IgD-negative memory B cell (primary cell): ENCODE data around the gene FHL1. TPM values are rescaled to one million over a fixed set of nuclear protein-coding genes. Genes with fewer than 3 reads are reported as not detected.

Source experiments
- H3K27ac Mint-ChIP-seq, 3 donors: one replicate each; pipeline ENCODE4 v1.8.0; 2020 to 2022; ENCODE audit warnings: mild to moderate bottlenecking in 3 of 3, mixed read lengths in 3 of 3, moderate library complexity in 1 of 3
- H3K27me3 Mint-ChIP-seq: one replicate; pipeline ENCODE4 v1.8.0; 2021; ENCODE audit warnings: mixed read lengths
- H3K36me3 Mint-ChIP-seq: one replicate; pipeline ENCODE4 v1.8.0; 2020; ENCODE audit warnings: mild to moderate bottlenecking, mixed read lengths
- H3K4me1 Mint-ChIP-seq, 3 donors: one replicate each; pipeline ENCODE4 v1.8.0; 2020 to 2022; ENCODE audit warnings: mixed read lengths in 3 of 3, mild to moderate bottlenecking in 1 of 3
- H3K4me3 Mint-ChIP-seq, 4 donors: one replicate each; pipeline ENCODE4 v1.8.0; 2020 to 2022; ENCODE audit warnings: mild to moderate bottlenecking in 4 of 4, mixed read lengths in 4 of 4, moderate library complexity in 3 of 4
- H3K9me3 Mint-ChIP-seq, 3 donors: one replicate each; pipeline ENCODE4 v1.8.0; 2020 to 2021; ENCODE audit warnings: mixed read lengths in 3 of 3, mild to moderate bottlenecking in 1 of 3
- polyA plus RNA-seq: library from polyadenylated mRNA; unstranded; fragments of 300-500 nt; fragmentation: Illumina TruSeq; gene quantifications from one replicate; pipeline ENCODE4 v1.2.3, GENCODE V29; 2021

FHL1 gene
- polyA plus RNA-seq, 1 donor from 2014 or later = 10.7 TPM

GRCh38 chrX:136202889-136203288 lies 55.6 kb downstream of the FHL1 start:
- Mint-ChIP-seq H3K4me3 (no peak overlapping the region), H3K4me1 (peaks cover 8 to 13% (median 11%) of the 10 kb centered on the region in 3 donors), H3K27me3 (peaks cover 14% of the 10 kb centered on the region), H3K36me3 (peaks cover 3% of the 10 kb centered on the region), H3K9me3 (no peaks in the 10 kb centered on the region), H3K27ac (peak overlapping the region in 1 of 3 donors; percentile 21)

- H3K4me3 Mint-ChIP-seq = no peak overlapping the region
- H3K27me3 Mint-ChIP-seq = peaks cover 14% of the 10 kb centered on the region
Observed at GRCh38 chrX:136203438-136203837, 56.1 kb downstream of the FHL1 start.

GRCh38 chrX:136203951-136204350 lies 56.6 kb downstream of the FHL1 start:
- no peaks in the 10 kb centered on the region for H3K9me3 Mint-ChIP-seq
- H3K27me3 Mint-ChIP-seq = peaks cover 14% of the 10 kb centered on the region
- peaks cover 8 to 14% (median 14%) of the 10 kb centered on the region in 3 donors for H3K4me1 Mint-ChIP-seq
- peaks cover 3% of the 10 kb centered on the region for H3K36me3 Mint-ChIP-seq
- peak overlapping the region in 1 of 4 donors; percentile 5 for H3K4me3 Mint-ChIP-seq
- no peak overlapping the region for H3K27ac Mint-ChIP-seq

More at GRCh38 chrX:136203438-136203837, 56.1 kb downstream of the FHL1 start:
- H3K27ac Mint-ChIP-seq = peak overlapping the region in 1 of 3 donors; percentile 21
- peaks cover 8 to 13% (median 12%) of the 10 kb centered on the region in 3 donors for H3K4me1 Mint-ChIP-seq
- H3K9me3 Mint-ChIP-seq = no peaks in the 10 kb centered on the region
- H3K36me3 Mint-ChIP-seq = peaks cover 3% of the 10 kb centered on the region

GRCh38 chrX:136204571-136204970 lies 57.2 kb downstream of the FHL1 start:
- H3K4me3 Mint-ChIP-seq = peak overlapping the region in 2 of 4 donors; percentile 75 to 81
- peaks cover 14 to 19% (median 18%) of the 10 kb centered on the region in 3 donors for H3K4me1 Mint-ChIP-seq
- H3K27me3 Mint-ChIP-seq = peaks cover 14% of the 10 kb centered on the region
- peaks cover 3% of the 10 kb centered on the region for H3K36me3 Mint-ChIP-seq
- no peaks in the 10 kb centered on the region for H3K9me3 Mint-ChIP-seq
- H3K27ac Mint-ChIP-seq = peak overlapping the region in 1 of 3 donors; percentile 4

GRCh38 chrX:136205882-136206380 lies 58.6 kb downstream of the FHL1 start:
- no peaks in the 10 kb centered on the region for H3K9me3 Mint-ChIP-seq
- peak overlapping the region in 1 of 4 donors; percentile 37 for H3K4me3 Mint-ChIP-seq
- peaks cover 10% of the 10 kb centered on the region for H3K27me3 Mint-ChIP-seq
- peaks cover 23 to 28% (median 27%) of the 10 kb centered on the region in 3 donors for H3K4me1 Mint-ChIP-seq
- peaks cover 3% of the 10 kb centered on the region for H3K36me3 Mint-ChIP-seq
- H3K27ac Mint-ChIP-seq = peak overlapping the region in 1 of 3 donors; percentile 33

- no peak overlapping the region for H3K27ac Mint-ChIP-seq
- peaks cover 6% of the 10 kb centered on the region for H3K27me3 Mint-ChIP-seq
- H3K4me3 Mint-ChIP-seq = no peak overlapping the region
- no peaks in the 10 kb centered on the region for H3K9me3 Mint-ChIP-seq
- H3K4me1 Mint-ChIP-seq = peaks cover 26 to 32% (median 29%) of the 10 kb centered on the region in 3 donors
- no peaks in the 10 kb centered on the region for H3K36me3 Mint-ChIP-seq
Observed at GRCh38 chrX:136206916-136207315, 59.6 kb downstream of the FHL1 start.

- Mint-ChIP-seq H3K9me3 (no peaks in the 10 kb centered on the region), H3K27me3 (peaks cover 6% of the 10 kb centered on the region)
Observed at GRCh38 chrX:136207546-136207945, 60.2 kb downstream of the FHL1 start.

GRCh38 chrX:136209016-136209738 lies 61.8 kb downstream of the FHL1 start:
- peaks cover 26 to 38% (median 38%) of the 10 kb centered on the region in 3 donors for H3K4me1 Mint-ChIP-seq
- no peaks in the 10 kb centered on the region for H3K9me3 Mint-ChIP-seq
- peak overlapping the region in 1 of 4 donors; percentile 37 for H3K4me3 Mint-ChIP-seq
- H3K27ac Mint-ChIP-seq = no peak overlapping the region
- no peaks in the 10 kb centered on the region for H3K36me3 Mint-ChIP-seq
- peaks cover 4% of the 10 kb centered on the region for H3K27me3 Mint-ChIP-seq

More at GRCh38 chrX:136207546-136207945, 60.2 kb downstream of the FHL1 start:
- no peak overlapping the region for H3K27ac Mint-ChIP-seq
- peaks cover 26 to 38% (median 33%) of the 10 kb centered on the region in 3 donors for H3K4me1 Mint-ChIP-seq
- H3K4me3 Mint-ChIP-seq = no peak overlapping the region
- no peaks in the 10 kb centered on the region for H3K36me3 Mint-ChIP-seq

- peak overlapping the region in 2 of 3 donors; percentile 17 to 83 for H3K27ac Mint-ChIP-seq
- no peaks in the 10 kb centered on the region for H3K36me3 Mint-ChIP-seq
- peak overlapping the region in 2 of 4 donors; percentile 66 to 82 for H3K4me3 Mint-ChIP-seq
- H3K9me3 Mint-ChIP-seq = no peaks in the 10 kb centered on the region
- H3K4me1 Mint-ChIP-seq = peaks cover 23 to 34% (median 33%) of the 10 kb centered on the region in 3 donors
- H3K27me3 Mint-ChIP-seq = peaks cover 4% of the 10 kb centered on the region
Observed at GRCh38 chrX:136209751-136210150, 62.4 kb downstream of the FHL1 start.

GRCh38 chrX:136210243-136210642 lies 62.9 kb downstream of the FHL1 start:
- no peaks in the 10 kb centered on the region for H3K9me3 Mint-ChIP-seq
- no peaks in the 10 kb centered on the region for H3K36me3 Mint-ChIP-seq
- H3K4me3 Mint-ChIP-seq = peak overlapping the region; percentile 5 to 87 (median 74)
- peaks cover 4% of the 10 kb centered on the region for H3K27me3 Mint-ChIP-seq
- H3K4me1 Mint-ChIP-seq = peaks cover 18 to 30% (median 29%) of the 10 kb centered on the region in 3 donors
- peak overlapping the region; percentile 5 to 83 (median 5) for H3K27ac Mint-ChIP-seq

- H3K4me1 Mint-ChIP-seq = peaks cover 18 to 30% (median 29%) of the 10 kb centered on the region in 3 donors
- no peaks in the 10 kb centered on the region for H3K9me3 Mint-ChIP-seq
- H3K4me3 Mint-ChIP-seq = peak overlapping the region in 1 of 4 donors; percentile 82
- peak overlapping the region in 1 of 3 donors; percentile 83 for H3K27ac Mint-ChIP-seq
- peaks cover 4% of the 10 kb centered on the region for H3K27me3 Mint-ChIP-seq
- H3K36me3 Mint-ChIP-seq = no peaks in the 10 kb centered on the region
Observed at GRCh38 chrX:136210806-136211205, 63.5 kb downstream of the FHL1 start.

- Mint-ChIP-seq H3K36me3 (no peaks in the 10 kb centered on the region), H3K27me3 (peaks cover 2% of the 10 kb centered on the region), H3K4me3 (peak overlapping the region in 1 of 4 donors; percentile 33), H3K4me1 (peaks cover 18 to 30% (median 29%) of the 10 kb centered on the region in 3 donors), H3K27ac (peak overlapping the region in 1 of 3 donors; percentile 5), H3K9me3 (no peaks in the 10 kb centered on the region)
Observed at GRCh38 chrX:136211766-136212556, 64.6 kb downstream of the FHL1 start.

- H3K4me1 Mint-ChIP-seq = peaks cover 18 to 30% (median 29%) of the 10 kb centered on the region in 3 donors
- peak overlapping the region in 1 of 3 donors; percentile 14 for H3K27ac Mint-ChIP-seq
- H3K4me3 Mint-ChIP-seq = peak overlapping the region in 1 of 4 donors; percentile 50
- peaks cover 2% of the 10 kb centered on the region for H3K27me3 Mint-ChIP-seq
- H3K9me3 Mint-ChIP-seq = no peaks in the 10 kb centered on the region
- H3K36me3 Mint-ChIP-seq = no peaks in the 10 kb centered on the region
Observed at GRCh38 chrX:136212557-136213111, 65.3 kb downstream of the FHL1 start.

GRCh38 chrX:136214551-136214950 lies 67.2 kb downstream of the FHL1 start:
- peaks cover 4% of the 10 kb centered on the region for H3K27me3 Mint-ChIP-seq
- H3K4me3 Mint-ChIP-seq = no peak overlapping the region
- peaks cover 3% of the 10 kb centered on the region for H3K36me3 Mint-ChIP-seq
- H3K27ac Mint-ChIP-seq = no peak overlapping the region
- H3K9me3 Mint-ChIP-seq = no peaks in the 10 kb centered on the region
- peaks cover 13 to 24% (median 24%) of the 10 kb centered on the region in 3 donors for H3K4me1 Mint-ChIP-seq
